SJCRH30 (cell line): ENCODE measurements around the gene DEFB118. TPM values are rescaled to one million over a fixed set of nuclear protein-coding genes. Genes with fewer than 3 reads are reported as not detected.

Experiments
- DNase-seq, 2 experiments: peaks; one replicate each; pipeline ENCODE4 v3.0.0-alpha.2; 2015 to 2020
- H3K27ac ChIP-seq: fragments of 250-450 bp; sonication (Bioruptor Pico); 2 replicates; pipeline ENCODE4 v1.5.1; 2020; ENCODE audit warnings: mild to moderate bottlenecking, moderate library complexity
- H3K27me3 ChIP-seq: fragments of 250-450 bp; sonication (Bioruptor Pico); 2 replicates; pipeline ENCODE4 v1.5.1; 2020; ENCODE audit warnings: mild to moderate bottlenecking, moderate library complexity
- H3K36me3 ChIP-seq: fragments of 250-450 bp; sonication (Bioruptor Pico); 2 replicates; pipeline ENCODE4 v1.5.1; 2020; ENCODE audit warnings: mild to moderate bottlenecking, moderate library complexity
- H3K4me1 ChIP-seq: fragments of 250-450 bp; sonication (Bioruptor Pico); 2 replicates; pipeline ENCODE4 v1.5.1; 2020; ENCODE audit warnings: mild to moderate bottlenecking, moderate library complexity
- H3K4me3 ChIP-seq: fragments of 250-450 bp; sonication (Bioruptor Pico); 2 replicates; pipeline ENCODE4 v1.5.1; 2020; ENCODE audit warnings: mild to moderate bottlenecking, moderate library complexity
- H3K9me3 ChIP-seq: fragments of 250-450 bp; sonication (Bioruptor Pico); replicated peaks from 2 replicates; pipeline ENCODE4 v1.5.1; 2020; ENCODE audit warnings: mild to moderate bottlenecking, moderate library complexity
- total RNA-seq: library from RNA; depleted of rRNA; stranded (reverse); fragments of >200 nt; shearing (Covaris generic); gene quantifications from 2 replicates; pipeline ENCODE4 v1.2.3, GENCODE V29; 2014; rRNA removed

DEFB118 gene
- total RNA-seq, 1 experiment from 2014 or later, result not detected

DNA sequence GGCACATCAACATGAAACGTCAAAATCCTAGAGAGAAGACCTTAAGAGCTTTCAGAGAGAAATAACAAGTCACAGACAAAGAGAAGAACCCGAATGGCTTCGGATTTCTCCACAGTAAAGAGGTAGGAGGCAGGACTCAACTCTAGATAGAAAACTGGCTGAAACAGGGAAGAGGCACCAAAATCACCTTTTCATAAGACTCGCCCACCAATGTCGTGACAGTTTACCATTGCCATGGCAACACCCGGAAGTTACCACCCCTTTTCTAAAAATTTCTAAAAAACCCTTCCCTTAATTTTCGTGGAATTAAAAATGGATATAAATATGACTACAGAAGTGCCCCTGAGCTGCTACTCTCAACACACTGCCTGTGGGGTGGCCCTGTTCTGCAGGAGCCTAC lies 49.9 kb downstream of the DEFB118 start:
- Histone ChIP-seq H3K36me3 (no peaks in the 10 kb centered on the region), H3K9me3 (no peaks in the 10 kb centered on the region), H3K27me3 (0 out of 2 replicates have a peak, but pooled peaks cover 2% of the 10 kb centered on the region), H3K4me3 (no peak overlapping the region), H3K27ac (no peak overlapping the region), H3K4me1 (no peaks in the 10 kb centered on the region)
- DNase-seq, result no peak

Other genes starting within 250 kb of the DEFB118 start
- gene DEFB115, start 110.9 kb upstream of the DEFB118 start, total RNA-seq, result not detected in 2 replicates
- gene DEFB116, start 60.0 kb upstream of the DEFB118 start, total RNA-seq, result not detected in 2 replicates
- not detected in 2 replicates for gene DEFB119, start 22.0 kb downstream of the DEFB118 start, total RNA-seq
- not detected in 2 replicates for gene DEFB121, start 37.6 kb downstream of the DEFB118 start, total RNA-seq
- not detected in 2 replicates for gene DEFB123, start 72.0 kb downstream of the DEFB118 start, total RNA-seq
- not detected in 2 replicates for gene DEFB124, start 106.5 kb downstream of the DEFB118 start, total RNA-seq
- gene REM1, start 106.7 kb downstream of the DEFB118 start, total RNA-seq, result not detected in 2 replicates
- gene HM13, start 145.8 kb downstream of the DEFB118 start, total RNA-seq, result 101 and 105 TPM in 2 replicates
- 71.6 and 73.9 TPM in 2 replicates for gene ID1, start 236.7 kb downstream of the DEFB118 start, total RNA-seq